Ovary (tissue), 9 donors: ENCODE measurements around the gene CDYL2. TPM values are rescaled to one million over a fixed set of nuclear protein-coding genes. Genes with fewer than 3 reads are reported as not detected.

Experiments used
- DNase-seq, 5 donors: peaks; one replicate each; pipeline ENCODE4 v3.0.0-alpha.2; 2019 to 2020
- H3K27ac ChIP-seq, 2 donors: fragments of 200-600 bp; one replicate each; pipeline versions ENCODE4 v1.5.1 to v1.8.0; 2019 to 2022
- H3K27me3 ChIP-seq: fragments of 200-600 bp; one replicate; pipeline ENCODE4 v1.8.0; 2022
- H3K36me3 ChIP-seq: fragments of 200-600 bp; sonication (generic); one replicate; pipeline ENCODE4 v1.5.1; 2019
- H3K4me1 ChIP-seq: one replicate; pipeline ENCODE4 v1.8.1; 2013; ENCODE audit warnings: mild to moderate bottlenecking, moderate library complexity; ENCODE audit not compliant: insufficient read depth
- H3K4me3 ChIP-seq: fragments of 200-600 bp; sonication (generic); one replicate; pipeline ENCODE4 v1.5.1; 2017
- H3K9me3 ChIP-seq, 2 donors: fragments of 200-600 bp in 1 of 2; sonication (generic) in 1 of 2; one replicate each; pipeline versions ENCODE4 v1.5.1 to v1.8.1; 2013 to 2019; ENCODE audit warnings: mild to moderate bottlenecking in 1 of 2, moderate library complexity in 1 of 2
- EP300 ChIP-seq: sonication (generic); formaldehyde crosslinking; IDR thresholded peaks from one replicate; pipeline ENCODE4 v1.6.1; 2017; ENCODE audit warnings: antibody characterized with exemption
- POLR2A ChIP-seq: fragments of 450-650 bp; IDR thresholded peaks from one replicate; pipeline ENCODE4 v1.6.1; 2017; ENCODE audit warnings: antibody characterized with exemption, mild to moderate bottlenecking, moderate library complexity
- WGBS, 3 donors: extraction: QIAGEN DNeasy Blood & Tissue Kit in 1 of 3; methylation state at CpG; one replicate each; pipeline versions ENCODE4 v1.1.5 to v1.1.7; 2013 to 2017; 5-methylcytosine and 5-hydroxymethylcytosine counted together
- intact Hi-C, 4 donors: fragments of 100-400 bp; cut with DNase I; formaldehyde crosslinking; loops; one replicate each; pipeline versions ENCODE4 v1.11.0 to v1.15.1; 2022 to 2023
- polyA plus RNA-seq, 2 donors: library from polyadenylated mRNA; stranded (reverse); fragments of 200-250 nt in 1 of 2; fragments of 350-450 nt in 1 of 2; fragmentation: Illumina TruSeq in 1 of 2; extraction: RNeasy Lipid Tissue Mini Kit (QIAGEN cat#74804) in 1 of 2; gene quantifications; one replicate each; pipeline ENCODE4 v1.2.3, GENCODE V29; 2013 to 2014
- total RNA-seq, 7 donors: library from RNA; depleted of rRNA in 2 of 7; stranded (reverse); fragments of >200 nt in 2 of 7; fragmentation: NEBNext Ultra II Directional in 3 of 7; extraction: Animal tissue kit (Norgen Biotek cat#: 25700) in 3 of 7; gene quantifications; one replicate each; pipeline versions ENCODE4 v1.1.0 to v1.2.4, GENCODE V29; 2016 to 2023
- TF ChIP-seq, protein P1 (sequence below), 3 donors: fragments of 450-650 bp in 2 of 3; fragments of 200-600 bp in 1 of 3; IDR thresholded peaks; one replicate each; pipeline versions ENCODE4 v1.5.1 to v1.8.0; 2016 to 2022; ENCODE audit warnings: antibody characterized with exemption in 3 of 3, mild to moderate bottlenecking in 1 of 3
- donor health status: DM: no; HTN: no; CAD: no; lungs with moderate emphysema.
- donor health status: DM: no; HTN: no; CAD: no.
- donor health status: Bipolar disorder and iron deficiency.
- donor health status: DM: yes; HTN: yes; CAD: no.
- donor health status: DM: no; HTN: no; CAD: no.
- donor health status: DM: yes; HTN: yes; CAD: no.

CDYL2 gene
- total and polyA plus RNA-seq, 9 donors = 0.48 to 4.4 (median 1.8) TPM

DNA sequence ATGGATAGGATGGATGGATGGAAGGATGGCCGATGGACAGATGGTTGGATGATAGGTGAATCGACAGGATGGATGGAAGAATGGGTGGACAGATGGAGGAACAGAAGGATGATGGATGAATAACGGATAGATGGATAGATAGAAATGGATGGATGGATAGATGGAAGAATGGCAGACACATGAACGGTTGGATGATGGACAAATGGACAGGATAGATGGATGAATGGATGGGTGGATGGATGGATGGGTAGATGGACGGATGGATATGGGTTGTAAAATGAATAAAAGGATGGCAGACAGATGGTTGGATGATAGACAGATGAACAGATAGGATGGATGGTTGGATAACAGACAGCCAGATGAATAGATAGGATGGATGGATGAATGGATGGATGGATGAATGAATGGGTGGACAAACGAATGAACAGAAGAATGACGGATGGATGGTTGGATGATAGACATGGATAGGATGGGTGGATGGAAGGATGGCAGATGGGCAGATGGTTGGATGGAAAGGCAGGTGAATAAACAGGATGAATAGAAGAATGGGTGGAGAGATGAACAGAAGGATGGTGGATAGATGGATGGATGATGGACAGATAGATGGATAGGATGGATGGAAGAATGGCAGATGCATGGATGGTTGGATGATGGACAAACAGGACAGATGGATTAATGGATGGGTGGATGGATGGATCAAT, 207.7 kb downstream of the CDYL2 start:
- intact Hi-C loops = no loop called here
- Histone ChIP-seq H3K36me3 (no peaks in the 10 kb centered on the region), H3K9me3 (no peaks in the 10 kb centered on the region), H3K27ac (no peak overlapping the region), H3K4me3 (no peak overlapping the region), H3K27me3 (no peaks in the 10 kb centered on the region), H3K4me1 (no peaks in the 10 kb centered on the region)
- no peak for DNase-seq
- TF ChIP-seq EP300 (no peak), POLR2A (no peak)
- TF ChIP-seq, protein P1, sequence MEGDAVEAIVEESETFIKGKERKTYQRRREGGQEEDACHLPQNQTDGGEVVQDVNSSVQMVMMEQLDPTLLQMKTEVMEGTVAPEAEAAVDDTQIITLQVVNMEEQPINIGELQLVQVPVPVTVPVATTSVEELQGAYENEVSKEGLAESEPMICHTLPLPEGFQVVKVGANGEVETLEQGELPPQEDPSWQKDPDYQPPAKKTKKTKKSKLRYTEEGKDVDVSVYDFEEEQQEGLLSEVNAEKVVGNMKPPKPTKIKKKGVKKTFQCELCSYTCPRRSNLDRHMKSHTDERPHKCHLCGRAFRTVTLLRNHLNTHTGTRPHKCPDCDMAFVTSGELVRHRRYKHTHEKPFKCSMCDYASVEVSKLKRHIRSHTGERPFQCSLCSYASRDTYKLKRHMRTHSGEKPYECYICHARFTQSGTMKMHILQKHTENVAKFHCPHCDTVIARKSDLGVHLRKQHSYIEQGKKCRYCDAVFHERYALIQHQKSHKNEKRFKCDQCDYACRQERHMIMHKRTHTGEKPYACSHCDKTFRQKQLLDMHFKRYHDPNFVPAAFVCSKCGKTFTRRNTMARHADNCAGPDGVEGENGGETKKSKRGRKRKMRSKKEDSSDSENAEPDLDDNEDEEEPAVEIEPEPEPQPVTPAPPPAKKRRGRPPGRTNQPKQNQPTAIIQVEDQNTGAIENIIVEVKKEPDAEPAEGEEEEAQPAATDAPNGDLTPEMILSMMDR (IDR thresholded peaks at IDR 0.05) = no peak
- 82 to 88% (median 84%) methylated on average over 7 of the region's 7 CpGs for WGBS, 3 donors

DNA sequence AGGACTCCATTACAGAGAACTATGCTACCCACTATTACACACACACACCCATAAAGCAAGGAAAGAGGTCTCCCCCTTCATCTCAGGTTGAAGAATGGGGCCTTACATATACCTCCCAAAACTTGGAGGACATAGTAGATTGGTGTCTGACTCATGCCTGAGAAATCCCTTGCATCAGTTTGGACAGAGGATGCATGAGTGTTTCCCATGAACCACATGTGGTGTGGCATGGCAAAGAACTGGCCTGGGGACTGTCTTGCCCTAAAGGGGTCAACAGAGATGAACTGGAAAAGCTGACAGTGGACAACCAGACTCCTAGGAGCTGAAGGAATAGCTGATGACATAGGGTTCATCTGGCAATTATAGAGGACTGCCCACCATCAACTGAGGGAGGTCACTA, 209.6 kb downstream of the CDYL2 start:
- intact Hi-C loops = no loop called here
- DNase-seq = no peak
- H3K4me3 ChIP-seq = no peak overlapping the region
- H3K27ac ChIP-seq = no peak overlapping the region
- no peaks in the 10 kb centered on the region for H3K9me3 ChIP-seq
- no peaks in the 10 kb centered on the region for H3K4me1 ChIP-seq
- no peaks in the 10 kb centered on the region for H3K27me3 ChIP-seq
- no peaks in the 10 kb centered on the region for H3K36me3 ChIP-seq
- TF ChIP-seq POLR2A = no peak
- no peak for TF ChIP-seq EP300
- TF ChIP-seq, protein P1 (IDR thresholded peaks at IDR 0.05) = no peak

DNA sequence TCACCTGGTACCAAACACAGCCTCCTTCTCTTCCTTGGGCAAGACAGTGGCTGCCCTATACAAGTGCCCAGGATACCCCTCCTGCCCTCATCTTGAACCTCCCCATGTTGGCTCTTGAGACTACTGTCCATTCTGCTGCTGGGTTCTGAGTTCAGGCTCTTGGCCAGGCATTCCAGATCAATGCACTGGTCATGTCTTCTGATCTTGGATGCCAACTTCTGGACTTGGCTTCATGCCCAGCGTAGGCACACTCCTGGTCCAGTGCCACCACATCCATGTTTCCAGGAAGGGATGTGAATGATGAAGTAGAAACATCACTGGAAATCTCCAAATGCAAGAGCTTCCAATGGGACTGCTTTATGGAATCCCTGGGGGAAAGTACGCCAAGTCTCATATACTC, 212.1 kb downstream of the CDYL2 start:
- intact Hi-C loops = no loop called here
- Histone ChIP-seq H3K27ac (no peak overlapping the region), H3K9me3 (no peaks in the 10 kb centered on the region), H3K27me3 (no peaks in the 10 kb centered on the region), H3K36me3 (no peaks in the 10 kb centered on the region), H3K4me3 (no peak overlapping the region), H3K4me1 (no peaks in the 10 kb centered on the region)
- 83 to 90% (median 83%) methylated on average over 2 of the region's 2 CpGs for WGBS, 3 donors
- TF ChIP-seq, protein P1 (IDR thresholded peaks at IDR 0.05) = no peak
- TF ChIP-seq EP300 = no peak
- no peak for TF ChIP-seq POLR2A
- no peak for DNase-seq

DNA sequence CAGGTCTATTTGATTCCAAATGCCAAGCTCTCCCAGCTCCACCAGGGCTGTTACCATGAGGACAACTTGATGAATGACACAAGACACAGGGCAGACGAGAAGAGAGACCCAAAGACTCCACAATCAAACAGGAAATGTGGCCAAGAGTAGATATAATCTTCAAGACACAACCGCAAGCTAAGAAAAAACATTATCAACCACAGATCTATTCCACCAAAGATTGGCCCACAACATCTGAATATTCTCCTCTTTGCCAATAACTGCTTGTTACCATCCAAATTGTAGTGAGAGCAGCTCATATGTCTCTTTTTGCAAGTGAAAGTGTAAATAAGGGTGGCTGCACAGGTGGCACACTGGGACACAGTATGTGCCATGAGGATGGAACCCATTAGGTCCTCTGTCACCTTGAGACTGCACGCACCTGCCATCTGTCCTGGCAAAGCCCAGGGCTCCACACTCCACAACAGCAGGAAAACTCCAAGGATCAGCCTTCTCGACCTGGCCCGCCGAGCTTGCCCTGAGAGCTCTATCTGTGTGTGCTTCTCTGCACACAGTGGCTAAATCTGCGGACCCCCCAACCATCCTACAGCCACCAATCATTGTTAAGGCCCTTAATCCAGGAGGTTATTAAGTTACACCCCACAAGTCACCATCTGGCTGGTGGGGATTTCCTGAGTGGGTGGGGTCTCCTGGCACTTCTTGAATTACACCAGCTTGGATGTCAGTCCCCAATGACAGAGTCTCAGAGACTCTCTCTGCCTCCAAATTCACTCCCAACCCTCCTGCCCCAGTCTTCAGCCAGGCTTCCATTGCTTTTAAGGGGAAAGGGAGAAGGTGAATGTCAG, 213.1 kb downstream of the CDYL2 start:
- Histone ChIP-seq H3K4me3 (no peak overlapping the region), H3K9me3 (no peaks in the 10 kb centered on the region), H3K36me3 (no peaks in the 10 kb centered on the region), H3K27ac (no peak overlapping the region), H3K27me3 (no peaks in the 10 kb centered on the region), H3K4me1 (no peaks in the 10 kb centered on the region)
- DNase-seq = no peak
- intact Hi-C loops = no loop called here
- 74 to 88% (median 85%) methylated on average over 7 of the region's 7 CpGs for WGBS, 3 donors
- TF ChIP-seq POLR2A = no peak

DNA sequence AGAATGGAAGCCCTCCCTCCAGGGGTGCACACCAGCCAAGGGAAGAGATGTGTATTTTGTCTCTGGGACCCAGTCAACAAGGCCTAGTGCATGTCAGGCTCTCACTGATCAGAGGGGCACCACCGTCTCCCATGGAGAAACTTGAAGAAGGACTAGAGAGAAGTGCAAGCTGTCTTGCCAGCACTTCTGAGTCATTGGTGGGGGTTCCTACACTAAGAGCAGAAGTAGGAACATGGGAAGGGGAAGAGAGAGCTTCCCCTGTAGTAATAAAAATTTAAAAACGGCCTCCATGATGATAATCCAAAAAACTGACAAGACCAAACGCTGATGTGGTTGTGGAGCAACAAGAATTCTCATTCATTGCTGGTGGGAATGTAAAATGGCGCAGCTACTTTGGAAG, 217.3 kb downstream of the CDYL2 start:
- Histone ChIP-seq H3K9me3 (no peaks in the 10 kb centered on the region), H3K4me1 (no peaks in the 10 kb centered on the region), H3K36me3 (no peaks in the 10 kb centered on the region), H3K27ac (no peak overlapping the region), H3K4me3 (no peak overlapping the region), H3K27me3 (no peaks in the 10 kb centered on the region)
- DNase-seq = no peak
- TF ChIP-seq, protein P1 (IDR thresholded peaks at IDR 0.05) = no peak
- TF ChIP-seq EP300 (no peak), POLR2A (no peak)
- 82 to 85% (median 84%) methylated on average over 4 of the region's 4 CpGs for WGBS, 3 donors
- intact Hi-C loops = no loop called here
